K562 (cell line): ENCODE measurements around the gene CEP162. TPM values are rescaled to one million over a fixed set of nuclear protein-coding genes. Genes with fewer than 3 reads are reported as not detected.

Source experiments
- ATAC-seq: fragments of 200-7000 bp; cut with Tn5 transposase; 3 replicates; pipeline ENCODE4 v1.9.1; 2020; ENCODE audit warnings: moderate library complexity
- BruUV-seq: library from RNA; stranded (reverse); fragments of 400-500 nt; replicated peaks from 2 replicates; lab custom pipeline; 2021; lab: Mats Ljungman, UMichigan
- CTCF ChIA-PET: fragments of 300-600 bp; formaldehyde crosslinking; extraction: SDS; loops from one replicate; lab custom pipeline; 2021; ENCODE audit warnings: low intra/inter-chr PET ratio; lab: Yijun Ruan, JAX
- POLR2A ChIA-PET: fragments of 300-600, 350-650 bp; sonication (Branson Sonifier 250); formaldehyde crosslinking; extraction: SDS; loops from one replicate; lab custom pipeline; 2021; ENCODE audit warnings: antibody characterized with exemption, inconsistent platforms; lab: Yijun Ruan, JAX
- DNase-seq, 4 experiments: peaks; one replicate each; pipeline versions ENCODE4 v3.0.0 to v3.0.0-alpha.2; 2011 to 2018; ENCODE audit warnings: low spot score in 3 of 4, mixed read lengths in 3 of 4; ENCODE audit errors: extremely low read depth in 1 of 4
- FAIRE-seq: peaks from 2 replicates; lab custom pipeline; 2011; peaks lifted over from hg19 to GRCh38; lab: Jason Lieb, UNC
- H2AFZ ChIP-seq: 2 replicates; pipeline ENCODE4 v1.6.0; 2011; ENCODE audit warnings: low read depth, low read length, control low read depth, inconsistent platforms
- H3K27ac ChIP-seq: fragments of 200-600 bp; 3 replicates; pipeline ENCODE4 v1.8.0; 2011; ENCODE audit warnings: low read depth, mild to moderate bottlenecking, control low read depth, inconsistent platforms, low read length, moderate library complexity, mixed read lengths; ENCODE audit errors: extremely low read depth
- H3K27me3 ChIP-seq, 2 experiments: fragments of 300-600 bp in 1 of 2; 2 replicates in 1 of 2; 3 replicates in 1 of 2; pipeline versions ENCODE4 v1.6.0 to v1.8.0; 2011; ENCODE audit warnings: inconsistent platforms in 2 of 2, low read length in 2 of 2, mild to moderate bottlenecking in 1 of 2, mixed read lengths in 1 of 2, moderate library complexity in 1 of 2; ENCODE audit not compliant: control insufficient read depth in 2 of 2, insufficient read depth in 2 of 2
- H3K36me3 ChIP-seq: fragments of 300-600 bp; 3 replicates; pipeline ENCODE4 v1.8.0; 2011; ENCODE audit warnings: mild to moderate bottlenecking, low read length, inconsistent platforms; ENCODE audit not compliant: control insufficient read depth, insufficient read depth
- H3K4me1 ChIP-seq, 2 experiments: fragments of 200-600 bp in 1 of 2; replicated peaks in 1 of 2; 2 replicates in 1 of 2; 3 replicates in 1 of 2; pipeline versions ENCODE4 v1.5.1 to v1.8.0; 2011; ENCODE audit warnings: inconsistent platforms in 2 of 2, low read length in 2 of 2, mild to moderate bottlenecking in 1 of 2, mixed read lengths in 1 of 2, moderate library complexity in 1 of 2; ENCODE audit not compliant: control insufficient read depth in 2 of 2, insufficient read depth in 2 of 2
- H3K4me2 ChIP-seq: 2 replicates; pipeline ENCODE4 v1.6.1; 2011; ENCODE audit warnings: low read length, control low read depth, inconsistent platforms, mixed read lengths; ENCODE audit not compliant: insufficient read depth
- H3K4me3 ChIP-seq: fragments of 200-600 bp; sonication (generic), shearing (Covaris generic); 2 replicates; pipeline ENCODE4 v1.5.1; 2016; ENCODE audit warnings: control low read depth, inconsistent platforms
- H3K79me2 ChIP-seq: fragments of 200-600 bp; 3 replicates; pipeline ENCODE4 v1.8.0; 2011; ENCODE audit warnings: low read length, inconsistent platforms; ENCODE audit not compliant: control insufficient read depth, insufficient read depth
- H3K9ac ChIP-seq, 2 experiments: 2 replicates each; pipeline versions ENCODE4 v1.6.0 to v1.6.1; 2011; ENCODE audit warnings: low read depth in 2 of 2, low read length in 2 of 2, control low read depth in 1 of 2, inconsistent platforms in 1 of 2, mild to moderate bottlenecking in 1 of 2, mixed read lengths in 1 of 2; ENCODE audit not compliant: insufficient read depth in 1 of 2
- H3K9me1 ChIP-seq: one replicate; pipeline ENCODE4 v1.6.0; 2011; ENCODE audit warnings: inconsistent platforms, mild to moderate bottlenecking, low read length, moderate library complexity; ENCODE audit not compliant: control insufficient read depth, insufficient read depth
- H3K9me3 ChIP-seq: replicated peaks from 2 replicates; pipeline ENCODE4 v1.5.1; 2011; ENCODE audit warnings: low read depth, low read length, inconsistent platforms; ENCODE audit not compliant: control insufficient read depth, insufficient read depth
- H4K20me1 ChIP-seq: replicated peaks from 2 replicates; pipeline ENCODE4 v1.6.1; 2011; ENCODE audit warnings: low read length, inconsistent platforms, mixed read lengths; ENCODE audit not compliant: control insufficient read depth, insufficient read depth
- CHAMP1 ChIP-seq: fragments of 450-650 bp; IDR thresholded peaks from 2 replicates; pipeline ENCODE4 v1.6.1; 2016; ENCODE audit warnings: mild to moderate bottlenecking
- FOXM1 ChIP-seq, 2 experiments: fragments of 450-650 bp in 1 of 2; sonication (generic) in 1 of 2; formaldehyde crosslinking in 1 of 2; IDR thresholded peaks; 2 replicates each; pipeline versions ENCODE4 v1.6.1 to v1.9.0; 2017 to 2022; ENCODE audit warnings: low read depth in 2 of 2, mild to moderate bottlenecking in 2 of 2, missing genetic modification reagents in 1 of 2, moderate library complexity in 1 of 2
- FUS ChIP-seq: fragments of 200-400 bp; formaldehyde crosslinking; optimal IDR thresholded peaks from 2 replicates; pipeline ENCODE3; 2017; ENCODE audit warnings: low read depth, low read length
- GATAD2A ChIP-seq: fragments of 450-650 bp; IDR thresholded peaks from 2 replicates; pipeline ENCODE4 v1.6.1; 2017
- STAT5A ChIP-seq: IDR thresholded peaks from 2 replicates; pipeline ENCODE4 v1.6.1; 2012; ENCODE audit warnings: low read length, inconsistent platforms, borderline replicate concordance
- TRIM24 ChIP-seq, 2 experiments: fragments of 450-650 bp; IDR thresholded peaks; 2 replicates each; pipeline ENCODE4 v1.6.1; 2016
- ZNF146 ChIP-seq: IDR thresholded peaks from one replicate; pipeline ENCODE4 v1.6.1; 2018; ENCODE audit warnings: missing compliant biosample characterization; ENCODE audit not compliant: unreplicated experiment
- WGBS: fragments of 100-300 bp; shearing (Covaris generic); methylation state at CpG from one replicate; pipeline ENCODE4 v1.1.6; 2016; ENCODE audit warnings: low coverage, mixed read lengths; ENCODE audit not compliant: insufficient coverage; ENCODE audit errors: missing lambda C conversion rate; 5-methylcytosine and 5-hydroxymethylcytosine counted together
- in situ Hi-C: fragments of 300-500 bp; cut with MboI; formaldehyde crosslinking; loops from 4 replicates; pipeline ENCODE4 v1.15.0; 2018; ENCODE audit warnings: inconsistent platforms, mixed read lengths
- intact Hi-C: fragments of 100-400 bp; cut with micrococcal nuclease; formaldehyde crosslinking; loops from 2 replicates; pipeline ENCODE4 v1.14.2; 2022
- polyA plus RNA-seq, 8 experiments: library from polyadenylated mRNA; depleted of rRNA in 4 of 8; stranded (reverse) in 5 of 8; unstranded in 3 of 8; fragments of >200 nt; fragmentation: Nextera tagmentation in 2 of 8; fragmentation: Illumina TruSeq in 1 of 8; extraction: Ambion mirVana in 2 of 8; extraction: Trizol in 1 of 8; gene quantifications; 2 replicates each; pipeline versions ENCODE4 v1.2.1 to v1.2.3, GENCODE V29; 2011 to 2014; ENCODE audit warnings: inconsistent platforms in 1 of 8, missing spikeins in 1 of 8
- total RNA-seq, 7 experiments: library from RNA; depleted of rRNA in 6 of 7; stranded (reverse); fragments of >200 nt in 6 of 7; fragmentation: Illumina TruSeq in 2 of 7; extraction: Trizol in 2 of 7; gene quantifications; 2 replicates each; pipeline versions ENCODE4 v1.2.1 to v1.2.3, GENCODE V29; 2011 to 2021; ENCODE audit warnings: low replicate concordance in 1 of 7
- TF ChIP-seq, protein P1 (sequence below): IDR thresholded peaks from 2 replicates; pipeline ENCODE4 v1.6.1; 2016; ENCODE audit warnings: missing genetic modification characterization, missing compliant biosample characterization
- TF ChIP-seq, protein P2 (sequence below): fragments of 250-450 bp; sonication (Bioruptor Pico); IDR thresholded peaks from 2 replicates; pipeline ENCODE4 v1.5.0; 2022; ENCODE audit warnings: mild to moderate bottlenecking
- TF ChIP-seq, protein P3 (sequence below): sonication (generic); formaldehyde crosslinking; IDR thresholded peaks from 2 replicates; pipeline ENCODE4 v1.9.0; 2022; ENCODE audit warnings: mild to moderate bottlenecking, missing genetic modification reagents

CEP162 gene
- total and polyA plus RNA-seq, 9 of the 15 experiments (the other 6 are each of a cell fraction or from before 2014, with no cell fraction given): 3.9 to 8.6 (median 6.7) TPM

DNA sequence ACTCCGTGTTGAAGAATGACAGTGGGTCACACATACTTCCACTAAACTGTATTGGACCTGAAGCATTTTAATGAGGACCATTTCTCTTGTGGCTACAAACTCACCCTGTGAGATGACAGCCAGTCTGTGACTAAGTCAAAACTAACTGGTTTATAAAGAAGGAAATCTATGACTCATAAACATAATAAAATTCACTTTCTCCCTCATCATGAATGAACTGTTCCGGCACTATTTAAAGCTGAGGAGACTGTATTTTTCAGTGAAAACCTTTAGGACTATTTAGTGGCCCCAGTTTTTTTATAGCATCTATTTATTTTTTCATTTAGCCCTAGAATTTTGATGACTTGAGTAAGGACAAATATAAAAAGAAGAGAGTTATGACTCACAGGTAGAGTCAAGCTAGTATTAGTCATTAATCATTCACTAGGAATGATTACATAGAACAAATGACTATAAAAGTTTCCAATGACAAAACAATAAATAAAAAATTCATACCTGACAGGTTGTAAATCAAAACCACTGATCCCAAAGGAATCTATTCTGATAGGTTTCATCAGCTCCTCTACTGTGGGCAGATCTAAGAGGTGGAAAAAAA, 34.2 kb downstream of the CEP162 start:
- Histone ChIP-seq H3K27me3 (no peaks in the 10 kb centered on the region), H3K9me3 (no peaks in the 10 kb centered on the region; the same call in 1 of the 2 replicates), H3K27ac (no peak overlapping the region), H2AFZ (no peak overlapping the region), H3K4me1 (no peaks in the 10 kb centered on the region), H3K9me1 (no peaks in the 10 kb centered on the region), H3K4me3 (no peak overlapping the region), H3K36me3 (peaks cover 37% of the 10 kb centered on the region), H3K9ac (no peak overlapping the region), H3K79me2 (no peaks in the 10 kb centered on the region), H4K20me1 (no peaks in the 10 kb centered on the region), H3K4me2 (no peak overlapping the region)
- DNase-seq (no peak), FAIRE-seq (no peak), ATAC-seq (no peak)
- no peak for TF ChIP-seq FUS
- TF ChIP-seq, protein P1, sequence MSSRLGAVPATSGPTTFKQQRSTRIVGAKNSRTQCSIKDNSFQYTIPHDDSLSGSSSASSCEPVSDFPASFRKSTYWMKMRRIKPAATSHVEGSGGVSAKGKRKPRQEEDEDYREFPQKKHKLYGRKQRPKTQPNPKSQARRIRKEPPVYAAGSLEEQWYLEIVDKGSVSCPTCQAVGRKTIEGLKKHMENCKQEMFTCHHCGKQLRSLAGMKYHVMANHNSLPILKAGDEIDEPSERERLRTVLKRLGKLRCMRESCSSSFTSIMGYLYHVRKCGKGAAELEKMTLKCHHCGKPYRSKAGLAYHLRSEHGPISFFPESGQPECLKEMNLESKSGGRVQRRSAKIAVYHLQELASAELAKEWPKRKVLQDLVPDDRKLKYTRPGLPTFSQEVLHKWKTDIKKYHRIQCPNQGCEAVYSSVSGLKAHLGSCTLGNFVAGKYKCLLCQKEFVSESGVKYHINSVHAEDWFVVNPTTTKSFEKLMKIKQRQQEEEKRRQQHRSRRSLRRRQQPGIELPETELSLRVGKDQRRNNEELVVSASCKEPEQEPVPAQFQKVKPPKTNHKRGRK (tag): no peak
- TF ChIP-seq TRIM24 (IDR thresholded peaks at IDR 0.05): no peak
- TF ChIP-seq CHAMP1: no peak
- TF ChIP-seq FOXM1 (IDR thresholded peaks at IDR 0.05; ENCODE audit: low read depth): no peak
- no peak for TF ChIP-seq FOXM1 (CRISPR knock-in tag; IDR thresholded peaks at IDR 0.05; ENCODE audit: low read depth)
- no peak for TF ChIP-seq GATAD2A
- TF ChIP-seq, protein P2, sequence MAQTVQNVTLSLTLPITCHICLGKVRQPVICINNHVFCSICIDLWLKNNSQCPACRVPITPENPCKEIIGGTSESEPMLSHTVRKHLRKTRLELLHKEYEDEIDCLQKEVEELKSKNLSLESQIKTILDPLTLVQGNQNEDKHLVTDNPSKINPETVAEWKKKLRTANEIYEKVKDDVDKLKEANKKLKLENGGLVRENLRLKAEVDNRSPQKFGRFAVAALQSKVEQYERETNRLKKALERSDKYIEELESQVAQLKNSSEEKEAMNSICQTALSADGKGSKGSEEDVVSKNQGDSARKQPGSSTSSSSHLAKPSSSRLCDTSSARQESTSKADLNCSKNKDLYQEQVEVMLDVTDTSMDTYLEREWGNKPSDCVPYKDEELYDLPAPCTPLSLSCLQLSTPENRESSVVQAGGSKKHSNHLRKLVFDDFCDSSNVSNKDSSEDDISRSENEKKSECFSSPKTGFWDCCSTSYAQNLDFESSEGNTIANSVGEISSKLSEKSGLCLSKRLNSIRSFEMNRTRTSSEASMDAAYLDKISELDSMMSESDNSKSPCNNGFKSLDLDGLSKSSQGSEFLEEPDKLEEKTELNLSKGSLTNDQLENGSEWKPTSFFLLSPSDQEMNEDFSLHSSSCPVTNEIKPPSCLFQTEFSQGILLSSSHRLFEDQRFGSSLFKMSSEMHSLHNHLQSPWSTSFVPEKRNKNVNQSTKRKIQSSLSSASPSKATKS: no peak
- no peak for TF ChIP-seq ZNF146 (CRISPR knock-in tag)
- no peak for TF ChIP-seq STAT5A
- TF ChIP-seq, protein P3, sequence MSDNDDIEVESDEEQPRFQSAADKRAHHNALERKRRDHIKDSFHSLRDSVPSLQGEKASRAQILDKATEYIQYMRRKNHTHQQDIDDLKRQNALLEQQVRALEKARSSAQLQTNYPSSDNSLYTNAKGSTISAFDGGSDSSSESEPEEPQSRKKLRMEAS (CRISPR knock-in tag): no peak
- in situ Hi-C loops: no loop called here
- WGBS: 71% methylated on average over 2 of the region's 2 CpGs
- BruUV-seq: no TSS peak
- intact Hi-C loops: no loop called here
- CTCF ChIA-PET: no interaction called here
- POLR2A ChIA-PET: no interaction called here
